ENCODE measurements around the gene TSPAN2.
"Not testable (repeated sequence)": the region's sequence is repeated elsewhere in the genome, so short reads cannot be mapped to it uniquely, and the experiment has no call there.

Gene TSPAN2

DNA sequence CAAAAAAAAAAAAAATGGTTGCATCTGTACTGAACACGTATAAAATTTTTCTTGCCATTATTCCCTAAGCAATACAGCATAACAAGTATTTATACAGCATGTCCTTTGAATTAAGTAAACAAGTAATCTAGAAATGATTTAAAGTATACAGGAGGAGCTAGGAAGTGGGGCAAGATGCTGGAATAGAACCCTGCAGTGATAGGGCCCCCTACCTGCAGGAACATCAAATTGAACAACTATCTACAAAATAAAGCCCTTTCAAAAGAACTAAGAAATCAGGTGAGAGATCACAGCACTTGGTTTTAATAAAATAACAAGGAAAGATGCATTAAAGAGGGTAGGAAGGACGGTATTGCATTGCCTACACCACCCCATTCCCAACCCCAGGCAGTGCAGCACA is 48.8 kb downstream of the TSPAN2 start:
- TF ChIP-seq, protein P1, sequence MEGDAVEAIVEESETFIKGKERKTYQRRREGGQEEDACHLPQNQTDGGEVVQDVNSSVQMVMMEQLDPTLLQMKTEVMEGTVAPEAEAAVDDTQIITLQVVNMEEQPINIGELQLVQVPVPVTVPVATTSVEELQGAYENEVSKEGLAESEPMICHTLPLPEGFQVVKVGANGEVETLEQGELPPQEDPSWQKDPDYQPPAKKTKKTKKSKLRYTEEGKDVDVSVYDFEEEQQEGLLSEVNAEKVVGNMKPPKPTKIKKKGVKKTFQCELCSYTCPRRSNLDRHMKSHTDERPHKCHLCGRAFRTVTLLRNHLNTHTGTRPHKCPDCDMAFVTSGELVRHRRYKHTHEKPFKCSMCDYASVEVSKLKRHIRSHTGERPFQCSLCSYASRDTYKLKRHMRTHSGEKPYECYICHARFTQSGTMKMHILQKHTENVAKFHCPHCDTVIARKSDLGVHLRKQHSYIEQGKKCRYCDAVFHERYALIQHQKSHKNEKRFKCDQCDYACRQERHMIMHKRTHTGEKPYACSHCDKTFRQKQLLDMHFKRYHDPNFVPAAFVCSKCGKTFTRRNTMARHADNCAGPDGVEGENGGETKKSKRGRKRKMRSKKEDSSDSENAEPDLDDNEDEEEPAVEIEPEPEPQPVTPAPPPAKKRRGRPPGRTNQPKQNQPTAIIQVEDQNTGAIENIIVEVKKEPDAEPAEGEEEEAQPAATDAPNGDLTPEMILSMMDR (IDR thresholded peaks at IDR 0.05; ENCODE audit: extremely low read depth, missing control alignments) = no peak
- no peak for DNase-seq (ENCODE audit: low spot score)

DNA sequence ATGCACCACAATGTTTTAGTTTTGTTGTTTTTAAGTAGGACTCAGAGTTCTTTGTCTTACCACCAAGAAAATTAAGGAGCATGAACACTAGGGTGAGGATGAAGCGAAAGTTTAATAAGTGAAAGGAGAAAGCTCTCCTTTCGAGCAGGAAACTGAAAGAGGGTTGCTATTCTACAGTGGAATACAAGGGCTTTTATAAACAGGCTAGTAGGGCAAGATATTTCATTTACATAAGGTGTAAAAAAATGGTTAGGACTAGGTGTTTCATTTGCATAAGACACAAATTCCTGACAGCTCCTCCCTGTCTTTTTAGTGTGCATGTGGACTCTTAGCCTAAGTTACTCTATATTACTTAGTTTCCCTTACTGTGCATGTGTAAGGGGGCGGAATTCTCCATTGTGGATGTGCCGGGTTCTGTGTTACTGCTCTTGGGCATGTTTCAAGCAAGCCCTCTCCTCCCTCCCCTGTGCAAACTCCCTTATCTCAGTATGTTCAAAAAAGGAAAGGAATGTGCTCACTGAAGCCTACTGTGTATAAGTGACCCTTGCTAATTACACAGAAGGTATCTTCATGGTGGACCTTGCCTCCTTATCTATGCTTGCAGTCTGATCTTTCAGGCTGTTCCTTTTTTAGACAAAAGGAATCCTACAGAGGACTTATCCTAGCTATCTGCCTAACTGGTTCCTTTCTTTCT is 52.3 kb downstream of the TSPAN2 start:
- no peak for DNase-seq (ENCODE audit: low spot score)
- TF ChIP-seq, protein P1 (IDR thresholded peaks at IDR 0.05; ENCODE audit: extremely low read depth, missing control alignments) = no peak

DNA sequence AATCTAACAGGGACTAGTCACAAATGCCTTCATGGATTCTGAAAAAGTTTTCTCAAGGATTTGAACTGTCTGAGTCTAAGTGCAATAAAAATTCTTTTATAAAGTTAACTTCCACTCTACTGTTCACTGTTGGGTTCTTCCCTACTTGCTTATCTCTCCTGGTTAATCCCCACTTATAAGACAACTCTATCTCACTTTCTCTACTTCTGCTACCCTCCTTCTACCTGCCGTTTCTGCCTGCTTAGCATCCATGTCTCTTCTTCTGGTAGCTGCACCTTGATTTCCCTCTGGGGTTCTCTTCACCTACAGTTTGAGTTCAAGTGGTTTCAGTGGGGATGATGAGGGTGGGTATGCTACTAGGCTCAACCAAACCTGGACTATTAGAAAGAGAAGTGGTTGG is 53.7 kb downstream of the TSPAN2 start:
- TF ChIP-seq, protein P1 (IDR thresholded peaks at IDR 0.05; ENCODE audit: extremely low read depth, missing control alignments) = no peak
- no peak for DNase-seq (ENCODE audit: low spot score)

DNA sequence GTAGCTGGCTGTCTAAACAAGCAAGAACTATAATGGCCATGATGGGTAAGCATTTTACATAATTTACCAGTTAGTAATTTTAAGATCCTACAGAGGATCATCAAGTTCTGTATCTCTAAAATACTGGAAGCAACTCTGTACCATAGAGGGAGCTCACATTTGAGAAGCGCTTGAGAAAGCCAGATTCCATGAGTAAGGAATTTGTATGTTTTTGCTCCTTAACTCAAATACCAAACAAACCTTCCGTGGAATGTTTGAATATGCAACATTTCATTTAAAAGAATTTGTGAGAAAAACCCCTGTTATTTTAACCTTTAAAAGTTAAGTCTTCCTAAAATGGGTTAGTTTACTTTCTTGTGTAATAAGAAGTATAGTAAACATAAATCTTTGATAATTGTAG is 57.7 kb downstream of the TSPAN2 start:
- no peak for DNase-seq (ENCODE audit: low spot score)
- TF ChIP-seq, protein P1 (IDR thresholded peaks at IDR 0.05; ENCODE audit: extremely low read depth, missing control alignments) = no peak

DNA sequence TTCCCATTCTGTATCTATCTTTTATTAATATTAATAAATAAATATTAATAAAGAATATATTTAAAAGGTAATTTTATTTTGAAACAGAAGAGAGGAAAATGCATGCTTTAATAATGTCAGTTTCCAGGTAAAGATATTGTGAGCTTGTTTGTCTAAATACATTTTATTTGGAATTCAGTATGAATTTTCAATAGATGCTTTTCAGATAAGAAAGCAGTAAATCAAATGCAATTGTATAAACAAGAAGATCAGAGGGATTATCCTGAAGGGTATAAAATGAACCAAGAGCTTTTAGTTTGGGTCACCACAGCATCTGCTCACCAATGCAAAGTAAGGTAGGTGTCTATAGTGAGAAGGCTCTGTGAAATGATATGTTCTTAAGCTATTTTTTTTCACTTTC is 59.8 kb downstream of the TSPAN2 start, which contains the start of gene TSHB:
Gene TSHB, plus strand, starts transcription at position 301 of the 400 bp plus-strand sequence. CDS start 3,537 bp downstream, outside the sequence.
- TF ChIP-seq, protein P1 (IDR thresholded peaks at IDR 0.05; ENCODE audit: extremely low read depth, missing control alignments) = no peak

DNA sequence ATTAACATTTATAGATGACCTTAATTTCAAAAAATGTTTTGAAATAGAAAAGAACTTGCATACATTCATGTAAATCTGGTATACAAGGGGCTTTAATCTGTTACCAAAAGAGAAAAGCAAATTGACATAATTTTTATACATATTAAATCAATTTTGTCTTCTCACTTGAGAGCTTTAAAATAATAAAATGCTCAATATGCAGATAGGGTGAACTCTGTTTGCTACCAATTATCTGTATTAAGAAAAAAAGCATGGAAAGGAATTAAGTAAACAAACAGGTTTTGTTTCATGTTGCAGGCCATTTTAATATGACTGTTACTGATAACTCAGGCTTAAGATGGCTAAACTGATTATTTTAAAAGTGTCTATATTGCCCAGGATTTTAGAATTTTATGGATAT is 65.7 kb downstream of the TSPAN2 start:
- DNase-seq (ENCODE audit: low spot score) = no peak
- TF ChIP-seq, protein P1 (IDR thresholded peaks at IDR 0.05; ENCODE audit: extremely low read depth, missing control alignments) = no peak

More for the DNA sequence above, 59.8 kb downstream of the TSPAN2 start, which contains the start of gene TSHB:
- no peak for DNase-seq (ENCODE audit: low spot score)

DNA sequence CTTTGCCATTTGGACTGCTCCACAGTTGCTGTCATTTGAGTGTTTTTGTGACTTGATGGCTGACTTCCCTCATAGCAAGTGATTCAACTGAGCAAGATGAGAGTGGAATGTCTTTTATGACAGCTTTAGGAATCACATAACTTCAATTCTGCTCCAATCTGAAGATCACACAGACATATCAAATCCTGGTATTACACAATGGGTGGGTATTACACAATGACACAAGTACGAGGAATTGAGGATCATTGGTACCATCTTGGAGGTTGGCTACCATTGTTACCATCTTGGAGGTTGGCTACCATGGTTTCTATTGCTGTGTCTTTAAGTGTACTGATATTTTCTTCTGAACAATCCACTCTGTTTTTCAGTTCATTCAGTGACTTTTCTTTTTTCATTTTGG is 68.2 kb downstream of the TSPAN2 start:
- TF ChIP-seq, protein P1 (IDR thresholded peaks at IDR 0.05; ENCODE audit: extremely low read depth, missing control alignments) = no peak
- DNase-seq (ENCODE audit: low spot score) = no peak

DNA sequence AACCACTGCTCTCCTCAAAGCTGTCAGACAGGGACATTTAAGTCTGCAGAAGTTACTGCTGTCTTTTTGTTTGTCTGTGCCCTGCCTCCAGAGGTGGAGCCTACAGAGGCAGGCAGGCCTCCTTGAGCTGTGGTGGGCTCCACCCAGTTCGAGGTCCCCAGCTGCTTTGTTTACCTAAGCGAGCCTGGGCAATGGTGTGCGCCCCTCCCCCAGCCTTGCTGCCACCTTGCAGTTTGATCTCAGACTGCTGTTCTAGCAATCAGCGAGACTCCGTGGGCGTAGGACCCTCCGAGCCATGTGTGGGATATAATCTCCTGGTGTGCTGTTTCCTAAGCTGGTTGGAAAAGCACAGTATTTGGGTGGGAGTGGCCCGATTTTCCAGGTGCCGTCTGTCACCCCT is 69.8 kb downstream of the TSPAN2 start:
- DNase-seq (ENCODE audit: low spot score) = not testable (repeated sequence)
